K562 (cell line): Measurements from ENCODE around the gene RNF126. TPM values are rescaled to one million over a fixed set of nuclear protein-coding genes. Genes with fewer than 3 reads are reported as not detected.
"Not testable (repeated sequence)": the region's sequence is repeated elsewhere in the genome, so short reads cannot be mapped to it uniquely, and the experiment has no call there.

Source experiments
- CREM ChIP-seq: IDR thresholded peaks from 2 replicates; pipeline ENCODE4 v1.6.1; 2014; ENCODE audit warnings: antibody characterized with exemption, low read depth
- ERF ChIP-seq: fragments of 450-650 bp; formaldehyde crosslinking; IDR thresholded peaks from 2 replicates; pipeline ENCODE4 v1.4.0; 2020; ENCODE audit warnings: mild to moderate bottlenecking, mixed read lengths
- MEF2A ChIP-seq: IDR thresholded peaks from 2 replicates; pipeline ENCODE4 v1.6.1; 2011; ENCODE audit warnings: low read depth, mild to moderate bottlenecking, low read length, moderate library complexity; ENCODE audit not compliant: control insufficient read depth
- MTA3 ChIP-seq: fragments of 450-650 bp; formaldehyde crosslinking; IDR thresholded peaks from 2 replicates; pipeline ENCODE4 v1.6.1; 2017; ENCODE audit warnings: mild to moderate bottlenecking, borderline replicate concordance
- MYC ChIP-seq, 2 experiments: fragments of 250-450 bp in 1 of 2; sonication (Bioruptor Pico) in 1 of 2; IDR thresholded peaks; 2 replicates each; pipeline versions ENCODE4 v1.5.1 to v1.6.1; 2012 to 2021; ENCODE audit warnings: low read depth in 2 of 2, borderline replicate concordance in 1 of 2, improper control_type of control experiment in 1 of 2, low read length in 1 of 2, mild to moderate bottlenecking in 1 of 2, moderate library complexity in 1 of 2
- POU5F1 ChIP-seq: fragments of 150-350 bp; IDR thresholded peaks from 2 replicates; pipeline ENCODE4 v1.6.1; 2014; ENCODE audit warnings: borderline replicate concordance, low read length, low read depth, mild to moderate bottlenecking; ENCODE audit not compliant: partially characterized antibody
- SIN3A ChIP-seq, 2 experiments: fragments of 150-350 bp in 1 of 2; IDR thresholded peaks; 2 replicates each; pipeline ENCODE4 v1.6.1; 2011 to 2016; ENCODE audit warnings: borderline replicate concordance in 2 of 2, low read depth in 2 of 2, low read length in 2 of 2, mild to moderate bottlenecking in 2 of 2, moderate library complexity in 2 of 2; ENCODE audit not compliant: control insufficient read depth in 1 of 2
- SMARCA4 ChIP-seq: fragments of 450-650 bp; IDR thresholded peaks from 2 replicates; pipeline ENCODE4 v1.6.1; 2016
- TRIM24 ChIP-seq, 2 experiments: fragments of 450-650 bp; IDR thresholded peaks; 2 replicates each; pipeline ENCODE4 v1.6.1; 2016
- VEZF1 ChIP-seq: fragments of 200-800 bp; sonication (Bioruptor generic); IDR thresholded peaks from 2 replicates; pipeline ENCODE4 v1.6.1; 2017; ENCODE audit warnings: missing genetic modification characterization, missing compliant biosample characterization
- ZNF175 ChIP-seq: fragments of 200-800 bp; sonication (Bioruptor generic); IDR thresholded peaks from 2 replicates; pipeline ENCODE4 v1.6.1; 2016; ENCODE audit warnings: low read depth, mild to moderate bottlenecking, missing genetic modification characterization, missing compliant biosample characterization
- ZNF589 ChIP-seq: fragments of 200-800 bp; sonication (Bioruptor generic); IDR thresholded peaks from 2 replicates; pipeline ENCODE4 v1.6.1; 2016; ENCODE audit warnings: low read depth, missing genetic modification characterization, missing compliant biosample characterization
- polyA plus RNA-seq, 8 experiments: library from polyadenylated mRNA; depleted of rRNA in 4 of 8; stranded (reverse) in 5 of 8; unstranded in 3 of 8; fragments of >200 nt; fragmentation: Nextera tagmentation in 2 of 8; fragmentation: Illumina TruSeq in 1 of 8; extraction: Ambion mirVana in 2 of 8; extraction: Trizol in 1 of 8; gene quantifications; 2 replicates each; pipeline versions ENCODE4 v1.2.1 to v1.2.3, GENCODE V29; 2011 to 2014; ENCODE audit warnings: inconsistent platforms in 1 of 8, missing spikeins in 1 of 8
- total RNA-seq, 7 experiments: library from RNA; depleted of rRNA in 6 of 7; stranded (reverse); fragments of >200 nt in 6 of 7; fragmentation: Illumina TruSeq in 2 of 7; extraction: Trizol in 2 of 7; gene quantifications; 2 replicates each; pipeline versions ENCODE4 v1.2.1 to v1.2.3, GENCODE V29; 2011 to 2021; ENCODE audit warnings: low replicate concordance in 1 of 7
- TF ChIP-seq, protein P1 (sequence below), 2 experiments: fragments of 450-650 bp in 1 of 2; IDR thresholded peaks; 2 replicates each; pipeline ENCODE4 v1.6.1; 2011 to 2017; ENCODE audit warnings: low read depth in 2 of 2, antibody characterized with exemption in 1 of 2, borderline replicate concordance in 1 of 2, low read length in 1 of 2, mild to moderate bottlenecking in 1 of 2, mixed read lengths in 1 of 2; ENCODE audit not compliant: control insufficient read depth in 1 of 2

Gene RNF126
- total and polyA plus RNA-seq, 9 of the 15 experiments (the other 6 are each of a cell fraction or from before 2014, with no cell fraction given): 0.27 to 101 (median 12.3) TPM

- TF ChIP-seq VEZF1 (CRISPR knock-in tag) (peak; percentile 86), MYC (IDR thresholded peaks at IDR 0.05; ENCODE audit: low read depth, low read length) (peak; percentile 83), MTA3 (0 out of 2 replicates have a peak, but pooled peaks have one; percentile 33), SIN3A (IDR thresholded peaks at IDR 0.05; ENCODE audit: borderline replicate concordance in 2 of 2, control insufficient read depth in 1 of 2, low read depth in 2 of 2, low read length in 2 of 2) (peak; percentile 30 to 70; a peak in 1 of 4 replicates), ERF (0 out of 2 replicates have a peak, but pooled peaks have one; percentile 29), ZNF175 (CRISPR knock-in tag) (0 out of 2 replicates have a peak, but pooled peaks have one; percentile 39), MEF2A (peak; percentile 47; the same call in 1 of the 2 replicates), ZNF589 (CRISPR knock-in tag) (peak; percentile 73; the same call in 1 of the 2 replicates), CREM (peak; percentile 47), SMARCA4 (0 out of 2 replicates have a peak, but pooled peaks have one; percentile 23), TRIM24 (IDR thresholded peaks at IDR 0.05) (0 out of 4 replicates have a peak, but pooled peaks of 1 of the 2 experiments have one; percentile 11), POU5F1 (peak; percentile 16)
- not testable (repeated sequence) for TF ChIP-seq MYC (CRISPR knock-in tag; IDR thresholded peaks at IDR 0.05; ENCODE audit: borderline replicate concordance, low read depth)
- TF ChIP-seq, protein P1, sequence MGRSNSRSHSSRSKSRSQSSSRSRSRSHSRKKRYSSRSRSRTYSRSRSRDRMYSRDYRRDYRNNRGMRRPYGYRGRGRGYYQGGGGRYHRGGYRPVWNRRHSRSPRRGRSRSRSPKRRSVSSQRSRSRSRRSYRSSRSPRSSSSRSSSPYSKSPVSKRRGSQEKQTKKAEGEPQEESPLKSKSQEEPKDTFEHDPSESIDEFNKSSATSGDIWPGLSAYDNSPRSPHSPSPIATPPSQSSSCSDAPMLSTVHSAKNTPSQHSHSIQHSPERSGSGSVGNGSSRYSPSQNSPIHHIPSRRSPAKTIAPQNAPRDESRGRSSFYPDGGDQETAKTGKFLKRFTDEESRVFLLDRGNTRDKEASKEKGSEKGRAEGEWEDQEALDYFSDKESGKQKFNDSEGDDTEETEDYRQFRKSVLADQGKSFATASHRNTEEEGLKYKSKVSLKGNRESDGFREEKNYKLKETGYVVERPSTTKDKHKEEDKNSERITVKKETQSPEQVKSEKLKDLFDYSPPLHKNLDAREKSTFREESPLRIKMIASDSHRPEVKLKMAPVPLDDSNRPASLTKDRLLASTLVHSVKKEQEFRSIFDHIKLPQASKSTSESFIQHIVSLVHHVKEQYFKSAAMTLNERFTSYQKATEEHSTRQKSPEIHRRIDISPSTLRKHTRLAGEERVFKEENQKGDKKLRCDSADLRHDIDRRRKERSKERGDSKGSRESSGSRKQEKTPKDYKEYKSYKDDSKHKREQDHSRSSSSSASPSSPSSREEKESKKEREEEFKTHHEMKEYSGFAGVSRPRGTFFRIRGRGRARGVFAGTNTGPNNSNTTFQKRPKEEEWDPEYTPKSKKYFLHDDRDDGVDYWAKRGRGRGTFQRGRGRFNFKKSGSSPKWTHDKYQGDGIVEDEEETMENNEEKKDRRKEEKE (IDR thresholded peaks at IDR 0.05; ENCODE audit: borderline replicate concordance in 1 of 2, control insufficient read depth in 1 of 2, low read depth in 2 of 2, low read length in 1 of 2): peak in 1 of 2 experiments; percentile 97; a peak in 2 of 4 replicates
Observed at GRCh38 chr19:605061-605971, 57.7 kb downstream of the RNF126 start (continued).
